ENCODE results near the gene ARHGAP15. TPM values are rescaled to one million over a fixed set of nuclear protein-coding genes. Genes with fewer than 3 reads are reported as not detected.

The ARHGAP15 gene
- total and polyA plus RNA-seq, 5 donors from 2014 or later: 242 to 285 (median 260) TPM

- DNase-seq (no peak), ATAC-seq (ENCODE audit: low read depth in 2 of 2) (no peak)
- Histone ChIP-seq H3K27ac (ENCODE audit: insufficient read depth, low read length, poor library complexity, severe bottlenecking) (no peak overlapping the region), H3K4me1 (ENCODE audit: control insufficient read depth, insufficient read depth, low read length, poor library complexity, severe bottlenecking) (peaks cover under 1% of the 10 kb centered on the region), H3K27me3 (ENCODE audit: control insufficient read depth, insufficient read depth, low read length) (no peaks in the 10 kb centered on the region), H3K36me3 (ENCODE audit: control insufficient read depth, insufficient read depth, low read length) (peaks cover 3% of the 10 kb centered on the region), H3K9me3 (ENCODE audit: control insufficient read depth in 2 of 2, low read length in 2 of 2) (no peaks in the 10 kb centered on the region), H3K4me3 (ENCODE audit: low read depth, low read length) (no peak overlapping the region)
- H3K36me3 Mint-ChIP-seq: peaks cover 25% of the 10 kb centered on the region
- no peaks in the 10 kb centered on the region for H3K9me3 Mint-ChIP-seq
- no peak overlapping the region for H3K27ac Mint-ChIP-seq
- no peak overlapping the region for H3K4me3 Mint-ChIP-seq
- H3K4me1 Mint-ChIP-seq: peaks cover 29 to 46% (median 35%) of the 10 kb centered on the region in 4 donors
- H3K27me3 Mint-ChIP-seq: no peaks in the 10 kb centered on the region
These were observed 232.1 kb downstream of the ARHGAP15 start for GRCh38 chr2:143361346-143361745.

GRCh38 chr2:143371616-143372015 lies 242.4 kb downstream of the ARHGAP15 start:
- Mint-ChIP-seq H3K27ac (peak overlapping the region in 1 of 3 donors; percentile 24), H3K36me3 (peaks cover 40% of the 10 kb centered on the region), H3K9me3 (no peaks in the 10 kb centered on the region), H3K4me3 (no peak overlapping the region), H3K4me1 (peaks cover 16 to 44% (median 36%) of the 10 kb centered on the region in 4 donors), H3K27me3 (no peaks in the 10 kb centered on the region)
- Histone ChIP-seq H3K9me3 (ENCODE audit: control insufficient read depth in 2 of 2, low read length in 2 of 2) (no peaks in the 10 kb centered on the region), H3K4me3 (ENCODE audit: low read depth, low read length) (no peak overlapping the region), H3K36me3 (ENCODE audit: control insufficient read depth, insufficient read depth, low read length) (peaks cover 2% of the 10 kb centered on the region), H3K27me3 (ENCODE audit: control insufficient read depth, insufficient read depth, low read length) (no peaks in the 10 kb centered on the region), H3K4me1 (ENCODE audit: control insufficient read depth, insufficient read depth, low read length, poor library complexity, severe bottlenecking) (no peaks in the 10 kb centered on the region), H3K27ac (ENCODE audit: insufficient read depth, low read length, poor library complexity, severe bottlenecking) (no peak overlapping the region)
- DNase-seq: no peak
- no peak for ATAC-seq (ENCODE audit: low read depth in 2 of 2)

- no peaks in the 10 kb centered on the region for H3K27me3 Mint-ChIP-seq
- peak overlapping the region in 1 of 3 donors; percentile 12 for H3K27ac Mint-ChIP-seq
- no peaks in the 10 kb centered on the region for H3K4me1 ChIP-seq (ENCODE audit: control insufficient read depth, insufficient read depth, low read length, poor library complexity, severe bottlenecking)
- H3K4me3 Mint-ChIP-seq: no peak overlapping the region
- ATAC-seq (ENCODE audit: low read depth in 2 of 2) (no peak), DNase-seq (no peak)
- peaks cover 31% of the 10 kb centered on the region for H3K36me3 Mint-ChIP-seq
- H3K9me3 Mint-ChIP-seq: no peaks in the 10 kb centered on the region
- no peaks in the 10 kb centered on the region for H3K27me3 ChIP-seq (ENCODE audit: control insufficient read depth, insufficient read depth, low read length)
- H3K9me3 ChIP-seq (ENCODE audit: control insufficient read depth in 2 of 2, low read length in 2 of 2): no peaks in the 10 kb centered on the region
- H3K27ac ChIP-seq (ENCODE audit: insufficient read depth, low read length, poor library complexity, severe bottlenecking): no peak overlapping the region
- H3K4me1 Mint-ChIP-seq: peaks cover 22 to 43% (median 25%) of the 10 kb centered on the region in 4 donors
- no peak overlapping the region for H3K4me3 ChIP-seq (ENCODE audit: low read depth, low read length)
- H3K36me3 ChIP-seq (ENCODE audit: control insufficient read depth, insufficient read depth, low read length): peaks cover 2% of the 10 kb centered on the region
These were observed 246.2 kb downstream of the ARHGAP15 start for GRCh38 chr2:143375384-143375880.

- Mint-ChIP-seq H3K27me3 (no peaks in the 10 kb centered on the region), H3K9me3 (no peaks in the 10 kb centered on the region), H3K4me1 (peaks cover 26 to 54% (median 41%) of the 10 kb centered on the region in 4 donors), H3K36me3 (peaks cover 34% of the 10 kb centered on the region), H3K27ac (no peak overlapping the region), H3K4me3 (no peak overlapping the region)
- DNase-seq (no peak), ATAC-seq (ENCODE audit: low read depth in 2 of 2) (no peak)
- Histone ChIP-seq H3K27ac (ENCODE audit: insufficient read depth, low read length, poor library complexity, severe bottlenecking) (no peak overlapping the region), H3K36me3 (ENCODE audit: control insufficient read depth, insufficient read depth, low read length) (peaks cover 2% of the 10 kb centered on the region), H3K9me3 (ENCODE audit: control insufficient read depth in 2 of 2, low read length in 2 of 2) (no peaks in the 10 kb centered on the region), H3K4me3 (ENCODE audit: low read depth, low read length) (no peak overlapping the region), H3K4me1 (ENCODE audit: control insufficient read depth, insufficient read depth, low read length, poor library complexity, severe bottlenecking) (no peaks in the 10 kb centered on the region), H3K27me3 (ENCODE audit: control insufficient read depth, insufficient read depth, low read length) (no peaks in the 10 kb centered on the region)
These were observed 249.8 kb downstream of the ARHGAP15 start for GRCh38 chr2:143378996-143379395.

GRCh38 chr2:143379955-143380354 lies 250.7 kb downstream of the ARHGAP15 start:
- Mint-ChIP-seq H3K4me3 (no peak overlapping the region), H3K36me3 (peaks cover 26% of the 10 kb centered on the region), H3K9me3 (no peaks in the 10 kb centered on the region), H3K4me1 (peaks cover 25 to 46% (median 42%) of the 10 kb centered on the region in 4 donors), H3K27ac (no peak overlapping the region), H3K27me3 (no peaks in the 10 kb centered on the region)
- H3K27ac ChIP-seq (ENCODE audit: insufficient read depth, low read length, poor library complexity, severe bottlenecking): no peak overlapping the region
- no peaks in the 10 kb centered on the region for H3K9me3 ChIP-seq (ENCODE audit: control insufficient read depth in 2 of 2, low read length in 2 of 2)
- no peaks in the 10 kb centered on the region for H3K4me1 ChIP-seq (ENCODE audit: control insufficient read depth, insufficient read depth, low read length, poor library complexity, severe bottlenecking)
- no peak for DNase-seq
- no peaks in the 10 kb centered on the region for H3K27me3 ChIP-seq (ENCODE audit: control insufficient read depth, insufficient read depth, low read length)
- no peaks in the 10 kb centered on the region for H3K36me3 ChIP-seq (ENCODE audit: control insufficient read depth, insufficient read depth, low read length)
- H3K4me3 ChIP-seq (ENCODE audit: low read depth, low read length): no peak overlapping the region
- no peak for ATAC-seq (ENCODE audit: low read depth in 2 of 2)

GRCh38 chr2:143382573-143382972 lies 253.4 kb downstream of the ARHGAP15 start:
- H3K27me3 Mint-ChIP-seq: no peaks in the 10 kb centered on the region
- peaks cover 20 to 43% (median 38%) of the 10 kb centered on the region in 4 donors for H3K4me1 Mint-ChIP-seq
- Histone ChIP-seq H3K9me3 (ENCODE audit: control insufficient read depth in 2 of 2, low read length in 2 of 2) (no peaks in the 10 kb centered on the region), H3K27ac (ENCODE audit: insufficient read depth, low read length, poor library complexity, severe bottlenecking) (no peak overlapping the region), H3K27me3 (ENCODE audit: control insufficient read depth, insufficient read depth, low read length) (no peaks in the 10 kb centered on the region), H3K4me1 (ENCODE audit: control insufficient read depth, insufficient read depth, low read length, poor library complexity, severe bottlenecking) (no peaks in the 10 kb centered on the region), H3K36me3 (ENCODE audit: control insufficient read depth, insufficient read depth, low read length) (no peaks in the 10 kb centered on the region), H3K4me3 (ENCODE audit: low read depth, low read length) (no peak overlapping the region)
- H3K27ac Mint-ChIP-seq: peak overlapping the region in 1 of 3 donors; percentile 62
- ATAC-seq (ENCODE audit: low read depth in 2 of 2) (no peak), DNase-seq (no peak)
- peaks cover 14% of the 10 kb centered on the region for H3K36me3 Mint-ChIP-seq
- no peak overlapping the region for H3K4me3 Mint-ChIP-seq
- no peaks in the 10 kb centered on the region for H3K9me3 Mint-ChIP-seq

GRCh38 chr2:143383016-143383415 lies 253.8 kb downstream of the ARHGAP15 start:
- no peak overlapping the region for H3K27ac Mint-ChIP-seq
- Histone ChIP-seq H3K9me3 (ENCODE audit: control insufficient read depth in 2 of 2, low read length in 2 of 2) (no peaks in the 10 kb centered on the region), H3K27me3 (ENCODE audit: control insufficient read depth, insufficient read depth, low read length) (no peaks in the 10 kb centered on the region), H3K4me1 (ENCODE audit: control insufficient read depth, insufficient read depth, low read length, poor library complexity, severe bottlenecking) (no peaks in the 10 kb centered on the region), H3K4me3 (ENCODE audit: low read depth, low read length) (no peak overlapping the region), H3K27ac (ENCODE audit: insufficient read depth, low read length, poor library complexity, severe bottlenecking) (no peak overlapping the region), H3K36me3 (ENCODE audit: control insufficient read depth, insufficient read depth, low read length) (no peaks in the 10 kb centered on the region)
- no peak for DNase-seq
- no peaks in the 10 kb centered on the region for H3K27me3 Mint-ChIP-seq
- H3K4me1 Mint-ChIP-seq: peaks cover 20 to 41% (median 37%) of the 10 kb centered on the region in 4 donors
- ATAC-seq (ENCODE audit: low read depth in 2 of 2): no peak
- peaks cover 14% of the 10 kb centered on the region for H3K36me3 Mint-ChIP-seq
- no peaks in the 10 kb centered on the region for H3K9me3 Mint-ChIP-seq
- H3K4me3 Mint-ChIP-seq: no peak overlapping the region

GRCh38 chr2:143384111-143384510 lies 254.9 kb downstream of the ARHGAP15 start:
- H3K27me3 Mint-ChIP-seq: no peaks in the 10 kb centered on the region
- ATAC-seq (ENCODE audit: low read depth in 2 of 2): no peak
- Histone ChIP-seq H3K27ac (ENCODE audit: insufficient read depth, low read length, poor library complexity, severe bottlenecking) (no peak overlapping the region), H3K27me3 (ENCODE audit: control insufficient read depth, insufficient read depth, low read length) (no peaks in the 10 kb centered on the region), H3K9me3 (ENCODE audit: control insufficient read depth in 2 of 2, low read length in 2 of 2) (no peaks in the 10 kb centered on the region), H3K36me3 (ENCODE audit: control insufficient read depth, insufficient read depth, low read length) (peaks cover 3% of the 10 kb centered on the region), H3K4me1 (ENCODE audit: control insufficient read depth, insufficient read depth, low read length, poor library complexity, severe bottlenecking) (no peaks in the 10 kb centered on the region), H3K4me3 (ENCODE audit: low read depth, low read length) (no peak overlapping the region)
- H3K36me3 Mint-ChIP-seq: peaks cover 14% of the 10 kb centered on the region
- H3K27ac Mint-ChIP-seq: no peak overlapping the region
- no peak for DNase-seq
- H3K4me3 Mint-ChIP-seq: no peak overlapping the region
- no peaks in the 10 kb centered on the region for H3K9me3 Mint-ChIP-seq
- H3K4me1 Mint-ChIP-seq: peaks cover 14 to 43% (median 31%) of the 10 kb centered on the region in 4 donors

All from CD4-positive, CD25-positive, alpha-beta regulatory T cell (primary cell).